H1 (cell line): Measurements from ENCODE around the gene ZNF148. TPM values are rescaled to one million over a fixed set of nuclear protein-coding genes. Genes with fewer than 3 reads are reported as not detected.

ENCODE experiments used
- BCL11A ChIP-seq, 2 experiments: IDR thresholded peaks; one replicate each; pipeline ENCODE4 v1.6.1; 2011; ENCODE audit warnings: low read depth in 2 of 2, low read length in 2 of 2, mild to moderate bottlenecking in 2 of 2
- FOSL1 ChIP-seq: IDR thresholded peaks from 2 replicates; pipeline ENCODE4 v1.6.1; 2011; ENCODE audit warnings: mild to moderate bottlenecking, low read depth, low read length, moderate library complexity; ENCODE audit not compliant: insufficient read depth
- POLR2A ChIP-seq, 2 experiments: IDR thresholded peaks; 1 replicate in 1 of 2; 2 replicates in 1 of 2; pipeline ENCODE4 v1.6.1; 2011; ENCODE audit warnings: low read depth in 2 of 2, low read length in 2 of 2, mild to moderate bottlenecking in 2 of 2; ENCODE audit errors: control extremely low read depth in 1 of 2
- TBP ChIP-seq: IDR thresholded peaks from 2 replicates; pipeline ENCODE4 v1.6.1; 2011; ENCODE audit warnings: low read depth, low read length, improper control_type of control experiment
- polyA plus RNA-seq, 7 experiments: library from polyadenylated mRNA; depleted of rRNA in 3 of 7; stranded (reverse) in 5 of 7; unstranded in 2 of 7; fragments of >200 nt in 5 of 7; fragments of 200-250 nt in 2 of 7; gene quantifications; 1 replicate in 5 of 7; 2 replicates in 1 of 7; 4 replicates in 1 of 7; pipeline versions ENCODE4 v1.2.1 to v1.2.3, GENCODE V29; 2011 to 2013; ENCODE audit warnings: missing spikeins in 2 of 7, mixed read lengths in 2 of 7
- total RNA-seq: library from RNA; stranded (reverse); fragmentation: NEBNext Ultra II Directional; extraction: Animal tissue kit (Norgen Biotek cat#: 25700); gene quantifications from 2 replicates; pipeline ENCODE4 v1.2.1, GENCODE V29; 2021

Gene ZNF148
- total and polyA plus RNA-seq, 2 of the 8 experiments (the other 6 are each of a cell fraction or from before 2014, with no cell fraction given), result 3.7 to 22.6 TPM

GRCh38 chr3:125350597-125350996 is 24.5 kb downstream of the ZNF148 start (continued):
- TF ChIP-seq FOSL1 (no peak), TBP (no peak), BCL11A (IDR thresholded peaks at IDR 0.05; ENCODE audit: low read depth in 2 of 2, low read length in 2 of 2) (no peak), POLR2A (IDR thresholded peaks at IDR 0.05; ENCODE audit: control extremely low read depth in 1 of 2, low read depth in 2 of 2, low read length in 2 of 2) (no peak)
- TF ChIP-seq, all 59 proteins: peak for 0
